Endothelial cell of umbilical vein (primary cell): Measurements from ENCODE around the gene TLDC2.

Experiments
- EZH2 ChIP-seq: IDR thresholded peaks from 2 replicates; pipeline ENCODE4 v1.6.1; 2012; ENCODE audit warnings: borderline replicate concordance, low read depth, mild to moderate bottlenecking, moderate library complexity, low read length, inconsistent platforms; ENCODE audit not compliant: severe bottlenecking
- FOS ChIP-seq: IDR thresholded peaks from 2 replicates; pipeline ENCODE4 v1.6.1; 2011; ENCODE audit warnings: mild to moderate bottlenecking, low read length, moderate library complexity, borderline replicate concordance; ENCODE audit not compliant: insufficient read depth
- GATA2 ChIP-seq: IDR thresholded peaks from 2 replicates; pipeline ENCODE4 v1.7.0; 2011; ENCODE audit warnings: low read depth, mild to moderate bottlenecking, moderate library complexity, mixed read lengths, low read length; ENCODE audit not compliant: insufficient read length, insufficient read depth
- JUN ChIP-seq: IDR thresholded peaks from 2 replicates; pipeline ENCODE4 v1.6.1; 2011; ENCODE audit warnings: borderline replicate concordance, low read depth; ENCODE audit not compliant: insufficient read length, insufficient read depth
- MAX ChIP-seq: IDR thresholded peaks from 2 replicates; pipeline ENCODE4 v1.6.1; 2011; ENCODE audit not compliant: insufficient read depth, insufficient read length
- MYC ChIP-seq: IDR thresholded peaks from one replicate; pipeline ENCODE4 v1.6.1; 2011; ENCODE audit warnings: mild to moderate bottlenecking, low read depth, low read length
- POLR2A ChIP-seq: IDR thresholded peaks from 2 replicates; pipeline ENCODE4 v1.6.1; 2012; ENCODE audit warnings: low read depth, mild to moderate bottlenecking, control low read depth, low read length
- POLR2AphosphoS5 ChIP-seq: IDR thresholded peaks from 2 replicates; pipeline ENCODE4 v1.6.1; 2012; ENCODE audit warnings: low read depth, mild to moderate bottlenecking, control low read depth, low read length, moderate library complexity; ENCODE audit not compliant: insufficient read depth
- TF ChIP-seq, protein P1 (sequence below), 2 donors: IDR thresholded peaks; 1 replicate in 1 of 2; 2 replicates in 1 of 2; pipeline ENCODE4 v1.5.1; 2011; ENCODE audit warnings: low read length in 2 of 2, mild to moderate bottlenecking in 2 of 2, moderate library complexity in 2 of 2, control low read depth in 1 of 2, inconsistent platforms in 1 of 2, low read depth in 1 of 2; ENCODE audit not compliant: insufficient read depth in 1 of 2; ENCODE audit errors: extremely low read depth in 1 of 2

GRCh38 chr20:36895036-36895435, 19.1 kb downstream of the TLDC2 start:
- TF ChIP-seq, protein P1, sequence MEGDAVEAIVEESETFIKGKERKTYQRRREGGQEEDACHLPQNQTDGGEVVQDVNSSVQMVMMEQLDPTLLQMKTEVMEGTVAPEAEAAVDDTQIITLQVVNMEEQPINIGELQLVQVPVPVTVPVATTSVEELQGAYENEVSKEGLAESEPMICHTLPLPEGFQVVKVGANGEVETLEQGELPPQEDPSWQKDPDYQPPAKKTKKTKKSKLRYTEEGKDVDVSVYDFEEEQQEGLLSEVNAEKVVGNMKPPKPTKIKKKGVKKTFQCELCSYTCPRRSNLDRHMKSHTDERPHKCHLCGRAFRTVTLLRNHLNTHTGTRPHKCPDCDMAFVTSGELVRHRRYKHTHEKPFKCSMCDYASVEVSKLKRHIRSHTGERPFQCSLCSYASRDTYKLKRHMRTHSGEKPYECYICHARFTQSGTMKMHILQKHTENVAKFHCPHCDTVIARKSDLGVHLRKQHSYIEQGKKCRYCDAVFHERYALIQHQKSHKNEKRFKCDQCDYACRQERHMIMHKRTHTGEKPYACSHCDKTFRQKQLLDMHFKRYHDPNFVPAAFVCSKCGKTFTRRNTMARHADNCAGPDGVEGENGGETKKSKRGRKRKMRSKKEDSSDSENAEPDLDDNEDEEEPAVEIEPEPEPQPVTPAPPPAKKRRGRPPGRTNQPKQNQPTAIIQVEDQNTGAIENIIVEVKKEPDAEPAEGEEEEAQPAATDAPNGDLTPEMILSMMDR (IDR thresholded peaks at IDR 0.05; ENCODE audit: extremely low read depth in 1 of 2, insufficient read depth in 1 of 2, low read depth in 1 of 2, low read length in 2 of 2): no peak
- no peak for TF ChIP-seq POLR2AphosphoS5
- TF ChIP-seq MAX: no peak
- TF ChIP-seq POLR2A: no peak
- TF ChIP-seq EZH2: no peak
- TF ChIP-seq FOS: no peak
- no peak for TF ChIP-seq JUN
- TF ChIP-seq MYC: no peak
- TF ChIP-seq GATA2: no peak
